ENCODE results near the gene ZBTB9.
"Not testable (repeated sequence)": the region's sequence is repeated elsewhere in the genome, so short reads cannot be mapped to it uniquely, and the experiment has no call there.

The ZBTB9 gene

GRCh38 chr6:33485680-33486079 lies 31.3 kb downstream of the ZBTB9 start:
- H3F3A ChIP-seq (ENCODE audit: insufficient read depth, low read length); H3K79me2 ChIP-seq (ENCODE audit: insufficient read depth, low read length); H3K9ac ChIP-seq (ENCODE audit: low read length); H2AFZ ChIP-seq (ENCODE audit: low read length); H3K4me2 ChIP-seq (ENCODE audit: low read length); H3K27me3 ChIP-seq (ENCODE audit: insufficient read depth, low read length); H3K27ac ChIP-seq (ENCODE audit: low read depth, low read length, poor library complexity, severe bottlenecking); H3K36me3 ChIP-seq (ENCODE audit: insufficient read depth, low read length); H3K9me3 ChIP-seq (ENCODE audit: low read length); H3K9me2 ChIP-seq (ENCODE audit: low read depth, low read length); H4K20me1 ChIP-seq (ENCODE audit: insufficient read depth, low read length); H3K4me3 ChIP-seq (ENCODE audit: low read depth, low read length, poor library complexity, severe bottlenecking); H3K4me1 ChIP-seq (ENCODE audit: insufficient read depth, low read length, severe bottlenecking): not testable (repeated sequence)

GRCh38 chr6:33488339-33488738 lies 34.0 kb downstream of the ZBTB9 start:
- Histone ChIP-seq H3K9me2 (ENCODE audit: low read depth, low read length) (no peaks in the 10 kb centered on the region), H3K4me2 (ENCODE audit: low read length) (no peak overlapping the region), H3F3A (ENCODE audit: insufficient read depth, low read length) (no peaks in the 10 kb centered on the region), H3K4me3 (ENCODE audit: low read depth, low read length, poor library complexity, severe bottlenecking) (no peak overlapping the region), H3K36me3 (ENCODE audit: insufficient read depth, low read length) (no peaks in the 10 kb centered on the region), H2AFZ (ENCODE audit: low read length) (no peak overlapping the region), H3K27me3 (ENCODE audit: insufficient read depth, low read length) (no peaks in the 10 kb centered on the region), H3K79me2 (ENCODE audit: insufficient read depth, low read length) (no peaks in the 10 kb centered on the region), H4K20me1 (ENCODE audit: insufficient read depth, low read length) (no peaks in the 10 kb centered on the region), H3K9me3 (ENCODE audit: low read length) (no peaks in the 10 kb centered on the region), H3K9ac (ENCODE audit: low read length) (no peak overlapping the region), H3K27ac (ENCODE audit: low read depth, low read length, poor library complexity, severe bottlenecking) (no peak overlapping the region), H3K4me1 (ENCODE audit: insufficient read depth, low read length, severe bottlenecking) (no peaks in the 10 kb centered on the region)
- no peak for TF ChIP-seq EZH2 (IDR thresholded peaks at IDR 0.05; ENCODE audit: borderline replicate concordance, low read length)
- no peak for TF ChIP-seq CTCF (IDR thresholded peaks at IDR 0.05; ENCODE audit: low read length)

- Histone ChIP-seq H3K4me1 (ENCODE audit: insufficient read depth, low read length, severe bottlenecking) (no peaks in the 10 kb centered on the region), H3K9me2 (ENCODE audit: low read depth, low read length) (no peaks in the 10 kb centered on the region), H2AFZ (ENCODE audit: low read length) (no peak overlapping the region), H3K4me2 (ENCODE audit: low read length) (no peak overlapping the region), H3F3A (ENCODE audit: insufficient read depth, low read length) (no peaks in the 10 kb centered on the region), H3K9ac (ENCODE audit: low read length) (no peak overlapping the region), H4K20me1 (ENCODE audit: insufficient read depth, low read length) (no peaks in the 10 kb centered on the region), H3K27me3 (ENCODE audit: insufficient read depth, low read length) (no peaks in the 10 kb centered on the region), H3K27ac (ENCODE audit: low read depth, low read length, poor library complexity, severe bottlenecking) (no peak overlapping the region), H3K9me3 (ENCODE audit: low read length) (no peaks in the 10 kb centered on the region), H3K36me3 (ENCODE audit: insufficient read depth, low read length) (no peaks in the 10 kb centered on the region), H3K79me2 (ENCODE audit: insufficient read depth, low read length) (no peaks in the 10 kb centered on the region), H3K4me3 (ENCODE audit: low read depth, low read length, poor library complexity, severe bottlenecking) (no peak overlapping the region)
- TF ChIP-seq CTCF (IDR thresholded peaks at IDR 0.05; ENCODE audit: low read length) (no peak), EZH2 (IDR thresholded peaks at IDR 0.05; ENCODE audit: borderline replicate concordance, low read length) (no peak)
Observed at GRCh38 chr6:33490198-33490597, 35.8 kb downstream of the ZBTB9 start.

GRCh38 chr6:33490621-33491020 lies 36.2 kb downstream of the ZBTB9 start:
- Histone ChIP-seq H3K4me3 (ENCODE audit: low read depth, low read length, poor library complexity, severe bottlenecking) (no peak overlapping the region), H3K4me1 (ENCODE audit: insufficient read depth, low read length, severe bottlenecking) (no peaks in the 10 kb centered on the region), H2AFZ (ENCODE audit: low read length) (no peak overlapping the region)

More at GRCh38 chr6:33490621-33491020, 36.2 kb downstream of the ZBTB9 start:
- Histone ChIP-seq H3F3A (ENCODE audit: insufficient read depth, low read length) (no peaks in the 10 kb centered on the region), H3K27me3 (ENCODE audit: insufficient read depth, low read length) (no peaks in the 10 kb centered on the region), H3K36me3 (ENCODE audit: insufficient read depth, low read length) (no peaks in the 10 kb centered on the region), H3K79me2 (ENCODE audit: insufficient read depth, low read length) (no peaks in the 10 kb centered on the region), H3K9me3 (ENCODE audit: low read length) (no peaks in the 10 kb centered on the region), H3K9ac (ENCODE audit: low read length) (no peak overlapping the region), H3K9me2 (ENCODE audit: low read depth, low read length) (no peaks in the 10 kb centered on the region), H4K20me1 (ENCODE audit: insufficient read depth, low read length) (no peaks in the 10 kb centered on the region), H3K4me2 (ENCODE audit: low read length) (no peak overlapping the region), H3K27ac (ENCODE audit: low read depth, low read length, poor library complexity, severe bottlenecking) (no peak overlapping the region)
- no peak for TF ChIP-seq EZH2 (IDR thresholded peaks at IDR 0.05; ENCODE audit: borderline replicate concordance, low read length)
- TF ChIP-seq CTCF (IDR thresholded peaks at IDR 0.05; ENCODE audit: low read length): no peak

All from OCI-LY1 (cell line).